Left lung (tissue), 10 donors: ENCODE measurements around the gene OR2B3. TPM values are rescaled to one million over a fixed set of nuclear protein-coding genes. Genes with fewer than 3 reads are reported as not detected.

ENCODE experiments used
- ATAC-seq: fragments of 200-7000 bp; cut with Tn5 transposase; one replicate; pipeline ENCODE4 v1.9.1; 2020; ENCODE audit warnings: moderate library complexity
- DNase-seq, 4 donors: peaks; one replicate each; pipeline ENCODE4 v3.0.0-alpha.2; 2013 to 2020
- H3K27ac ChIP-seq, 2 donors: fragments of 200-600 bp; sonication (generic) in 1 of 2; one replicate each; pipeline versions ENCODE4 v1.5.0 to v1.8.0; 2020 to 2021
- H3K27me3 ChIP-seq, 2 donors: fragments of 200-600 bp; sonication (generic) in 1 of 2; one replicate each; pipeline versions ENCODE4 v1.5.0 to v1.8.0; 2020 to 2021
- H3K36me3 ChIP-seq, 2 donors: fragments of 200-600 bp; sonication (generic) in 1 of 2; one replicate each; pipeline versions ENCODE4 v1.5.0 to v1.8.0; 2020 to 2021
- H3K4me1 ChIP-seq, 2 donors: fragments of 200-600 bp; one replicate each; pipeline ENCODE4 v1.8.0; 2021
- H3K4me3 ChIP-seq, 2 donors: fragments of 200-600 bp; sonication (generic) in 1 of 2; one replicate each; pipeline versions ENCODE4 v1.5.0 to v1.8.0; 2020 to 2021; ENCODE audit warnings: mild to moderate bottlenecking in 1 of 2
- H3K9me3 ChIP-seq, 2 donors: fragments of 200-600 bp; sonication (generic) in 1 of 2; one replicate each; pipeline versions ENCODE4 v1.5.0 to v1.8.0; 2020 to 2021
- intact Hi-C, 2 donors: fragments of 100-400 bp; cut with DNase I; formaldehyde crosslinking; loops; one replicate each; pipeline versions ENCODE4 v1.11.2 to v1.14.2; 2022
- polyA plus RNA-seq, 6 donors: library from polyadenylated mRNA; unstranded; fragments of 120-200 nt; gene quantifications; one replicate each; pipeline ENCODE4 v1.2.1, GENCODE V29; 2013; ENCODE audit not compliant: insufficient read length in 6 of 6
- total RNA-seq, 2 donors: library from RNA; stranded (reverse); fragmentation: NEBNext Ultra II Directional; extraction: Animal tissue kit (Norgen Biotek cat#: 25700); gene quantifications; one replicate each; pipeline ENCODE4 v1.2.1, GENCODE V29; 2021
- TF ChIP-seq, protein P1 (sequence below), 2 donors: fragments of 200-600 bp; sonication (generic) in 1 of 2; IDR thresholded peaks; one replicate each; pipeline versions ENCODE4 v1.5.0 to v1.8.0; 2021; ENCODE audit warnings: antibody characterized with exemption in 2 of 2
- donor health status: DM: no; HTN: yes; CAD: no.
- donor health status: DM: no; HTN: no; CAD: no.

Gene OR2B3
- total and polyA plus RNA-seq, 8 donors: not detected

DNA sequence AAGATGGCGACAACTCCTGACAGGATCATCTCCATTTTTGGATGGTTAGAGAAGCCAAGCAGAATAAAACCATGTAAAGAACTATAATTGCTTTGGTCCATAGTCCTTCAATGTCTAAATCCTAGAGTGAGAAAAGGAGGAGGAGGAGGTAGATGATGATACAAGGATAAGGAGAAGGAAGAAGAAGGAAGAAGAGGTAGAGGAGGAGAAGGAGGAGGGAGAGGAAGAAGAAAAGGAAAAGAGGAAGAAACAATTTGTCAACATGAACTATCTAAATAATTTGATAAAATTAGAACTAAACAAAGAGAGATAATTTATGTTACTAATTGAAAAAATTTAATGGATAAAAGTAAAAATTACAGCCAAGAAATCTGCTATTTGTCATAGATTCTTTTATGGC lies 42.0 kb downstream of the OR2B3 start, which contains the start of gene OR2W1:
Gene OR2W1, minus strand, starts transcription at position 101 of the 400 bp plus-strand sequence. Its CDS starts 0 bp downstream, at position 101.
- Histone ChIP-seq H3K27ac (no peak within 1 kb of the TSS), H3K4me3 (no peak within 1 kb of the TSS), H3K4me1 (no peaks in the 10 kb centered on the region), H3K36me3 (no peaks in the 10 kb centered on the region), H3K9me3 (no peaks in the 10 kb centered on the region), H3K27me3 (peaks cover 0 to 32% of the 10 kb centered on the region in 2 donors)
- DNase-seq (no peak), ATAC-seq (no peak)
- intact Hi-C loops: no loop called here
- TF ChIP-seq, protein P1, sequence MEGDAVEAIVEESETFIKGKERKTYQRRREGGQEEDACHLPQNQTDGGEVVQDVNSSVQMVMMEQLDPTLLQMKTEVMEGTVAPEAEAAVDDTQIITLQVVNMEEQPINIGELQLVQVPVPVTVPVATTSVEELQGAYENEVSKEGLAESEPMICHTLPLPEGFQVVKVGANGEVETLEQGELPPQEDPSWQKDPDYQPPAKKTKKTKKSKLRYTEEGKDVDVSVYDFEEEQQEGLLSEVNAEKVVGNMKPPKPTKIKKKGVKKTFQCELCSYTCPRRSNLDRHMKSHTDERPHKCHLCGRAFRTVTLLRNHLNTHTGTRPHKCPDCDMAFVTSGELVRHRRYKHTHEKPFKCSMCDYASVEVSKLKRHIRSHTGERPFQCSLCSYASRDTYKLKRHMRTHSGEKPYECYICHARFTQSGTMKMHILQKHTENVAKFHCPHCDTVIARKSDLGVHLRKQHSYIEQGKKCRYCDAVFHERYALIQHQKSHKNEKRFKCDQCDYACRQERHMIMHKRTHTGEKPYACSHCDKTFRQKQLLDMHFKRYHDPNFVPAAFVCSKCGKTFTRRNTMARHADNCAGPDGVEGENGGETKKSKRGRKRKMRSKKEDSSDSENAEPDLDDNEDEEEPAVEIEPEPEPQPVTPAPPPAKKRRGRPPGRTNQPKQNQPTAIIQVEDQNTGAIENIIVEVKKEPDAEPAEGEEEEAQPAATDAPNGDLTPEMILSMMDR (IDR thresholded peaks at IDR 0.05): no peak

Other genes starting within 250 kb of the OR2B3 start
- 10 to 100 TPM; 42.2 to 47.5 TPM for gene TRIM27, start 163.3 kb downstream of the OR2B3 start, total RNA-seq
- gene TRIM27, start 163.3 kb downstream of the OR2B3 start, polyA plus RNA-seq: 10 to 100 TPM; 80.3 to 96.9 (median 90.0) TPM
- 1 to 10 TPM; 1.7 to 1.8 TPM for gene ZNF311, start 82.0 kb downstream of the OR2B3 start, total RNA-seq
- 1 to 10 TPM; 5.9 to 8.0 (median 6.3) TPM for gene ZNF311, start 82.0 kb downstream of the OR2B3 start, polyA plus RNA-seq
- gene OR2W1, start 42.1 kb downstream of the OR2B3 start, total RNA-seq: not detected
- gene OR2W1, start 42.1 kb downstream of the OR2B3 start, polyA plus RNA-seq: not detected
- not detected for gene OR2J1, start 12.2 kb upstream of the OR2B3 start, total RNA-seq
- gene OR2J1, start 12.2 kb upstream of the OR2B3 start, polyA plus RNA-seq: not detected
- not detected for gene OR2J3, start 20.7 kb upstream of the OR2B3 start, total RNA-seq
- not detected for gene OR2J3, start 20.7 kb upstream of the OR2B3 start, polyA plus RNA-seq
- gene OR2J2, start 83.6 kb upstream of the OR2B3 start, total RNA-seq: not detected
- gene OR2J2, start 83.6 kb upstream of the OR2B3 start, polyA plus RNA-seq: under 1 TPM in 1 of 6 donors, not detected in 5; 0.07 TPM
- gene OR14J1, start 214.4 kb upstream of the OR2B3 start, total RNA-seq: not detected
- gene OR14J1, start 214.4 kb upstream of the OR2B3 start, polyA plus RNA-seq: under 1 TPM; 0.03 to 0.15 (median 0.10) TPM